Loucy (cell line): ENCODE data around the gene NAT8L.
"Not testable (repeated sequence)": the region's sequence is repeated elsewhere in the genome, so short reads cannot be mapped to it uniquely, and the experiment has no call there.

Source experiments
- H2AFZ ChIP-seq: fragments of 200-600 bp; sonication (generic); 2 replicates; pipeline ENCODE4 v1.6.0; 2016; ENCODE audit warnings: antibody characterized with exemption, mild to moderate bottlenecking, low read length, moderate library complexity
- H3F3A ChIP-seq: fragments of 200-600 bp; 2 replicates; pipeline ENCODE4 v1.6.0; 2016; ENCODE audit warnings: antibody characterized with exemption, low read depth, mild to moderate bottlenecking
- H3K27me3 ChIP-seq: fragments of 200-600 bp; sonication (generic); 2 replicates; pipeline ENCODE4 v1.6.1; 2014; ENCODE audit warnings: low read length, mild to moderate bottlenecking; ENCODE audit not compliant: insufficient read depth, poor library complexity, severe bottlenecking
- H3K36me3 ChIP-seq: fragments of 200-600 bp; sonication (generic); 2 replicates; pipeline ENCODE4 v1.6.1; 2016; ENCODE audit warnings: low read length; ENCODE audit not compliant: insufficient read depth
- H3K4me1 ChIP-seq: fragments of 200-600 bp; sonication (generic); 2 replicates; pipeline ENCODE4 v1.5.1; 2014; ENCODE audit warnings: low read length, mild to moderate bottlenecking; ENCODE audit not compliant: insufficient read depth, poor library complexity, severe bottlenecking
- H3K4me2 ChIP-seq: fragments of 200-600 bp; sonication (generic); 2 replicates; pipeline ENCODE4 v1.6.0; 2014; ENCODE audit warnings: antibody characterized with exemption, low read length, low read depth, mild to moderate bottlenecking; ENCODE audit not compliant: poor library complexity, severe bottlenecking
- H3K4me3 ChIP-seq: fragments of 200-600 bp; sonication (generic); 2 replicates; pipeline ENCODE4 v1.5.1; 2014; ENCODE audit warnings: low read length, mild to moderate bottlenecking, mixed read lengths; ENCODE audit not compliant: poor library complexity, severe bottlenecking
- H3K79me2 ChIP-seq: fragments of 200-600 bp; sonication (generic); 2 replicates; pipeline ENCODE4 v1.6.1; 2014; ENCODE audit warnings: low read length; ENCODE audit not compliant: insufficient read depth
- H3K9ac ChIP-seq: fragments of 200-600 bp; sonication (generic); 2 replicates; pipeline ENCODE4 v1.6.0; 2014; ENCODE audit warnings: mild to moderate bottlenecking, low read depth, low read length, moderate library complexity; ENCODE audit not compliant: poor library complexity, severe bottlenecking
- H3K9me2 ChIP-seq: fragments of 200-600 bp; sonication (generic); replicated peaks from 2 replicates; pipeline ENCODE4 v1.6.1; 2016; ENCODE audit warnings: low read depth, low read length, mixed read lengths
- H3K9me3 ChIP-seq: fragments of 200-600 bp; sonication (generic); 2 replicates; pipeline ENCODE4 v1.6.1; 2014; ENCODE audit warnings: mild to moderate bottlenecking, antibody characterized with exemption, low read length, low read depth; ENCODE audit not compliant: insufficient read depth
- H4K20me1 ChIP-seq: fragments of 200-600 bp; sonication (generic); 2 replicates; pipeline ENCODE4 v1.6.0; 2014; ENCODE audit warnings: antibody characterized with exemption, low read length, mild to moderate bottlenecking; ENCODE audit not compliant: insufficient read depth, poor library complexity, severe bottlenecking
- CTCF ChIP-seq: fragments of 200-600 bp; sonication (generic); conservative IDR thresholded peaks from 2 replicates; pipeline ENCODE4 v1.5.1; 2014; ENCODE audit warnings: mild to moderate bottlenecking, antibody characterized with exemption, low read length
- EZH2phosphoT487 ChIP-seq: fragments of 200-600 bp; IDR thresholded peaks from 2 replicates; pipeline ENCODE4 v1.6.1; 2018; ENCODE audit warnings: antibody characterized with exemption, mild to moderate bottlenecking, moderate library complexity, borderline replicate concordance

The NAT8L gene

GRCh38 chr4:2031161-2031560, 28.0 kb upstream of the NAT8L start:
- H3K9me3 ChIP-seq, H3K9me2 ChIP-seq, H3K27me3 ChIP-seq, H3K4me3 ChIP-seq, H3K36me3 ChIP-seq, H3K4me2 ChIP-seq, H3K4me1 ChIP-seq, H4K20me1 ChIP-seq, H2AFZ ChIP-seq, H3K9ac ChIP-seq, H3F3A ChIP-seq, H3K79me2 ChIP-seq: not testable (repeated sequence)

GRCh38 chr4:2036327-2036726, 22.8 kb upstream of the NAT8L start:
- H2AFZ ChIP-seq = no peak overlapping the region
- H3K27me3 ChIP-seq = no peaks in the 10 kb centered on the region
- H3K36me3 ChIP-seq = no peaks in the 10 kb centered on the region
- no peak for TF ChIP-seq EZH2phosphoT487
- TF ChIP-seq CTCF = no peak
- H3K9me3 ChIP-seq = no peaks in the 10 kb centered on the region
- no peak overlapping the region for H3K9ac ChIP-seq
- H3K79me2 ChIP-seq = no peaks in the 10 kb centered on the region
- H3K4me1 ChIP-seq = no peaks in the 10 kb centered on the region
- no peak overlapping the region for H3K4me3 ChIP-seq
- no peaks in the 10 kb centered on the region for H3F3A ChIP-seq
- no peak overlapping the region for H3K4me2 ChIP-seq
- no peaks in the 10 kb centered on the region for H4K20me1 ChIP-seq
- H3K9me2 ChIP-seq = no peaks in the 10 kb centered on the region

GRCh38 chr4:2036866-2037265, 22.3 kb upstream of the NAT8L start:
- TF ChIP-seq CTCF = no peak
- H3K27me3 ChIP-seq = no peaks in the 10 kb centered on the region
- H3K4me2 ChIP-seq = no peak overlapping the region
- no peaks in the 10 kb centered on the region for H3K9me3 ChIP-seq
- H3K9me2 ChIP-seq = no peaks in the 10 kb centered on the region
- H4K20me1 ChIP-seq = no peaks in the 10 kb centered on the region
- H3K9ac ChIP-seq = no peak overlapping the region
- no peaks in the 10 kb centered on the region for H3K79me2 ChIP-seq
- no peaks in the 10 kb centered on the region for H3K36me3 ChIP-seq
- H3F3A ChIP-seq = no peaks in the 10 kb centered on the region
- H2AFZ ChIP-seq = no peak overlapping the region
- H3K4me1 ChIP-seq = no peaks in the 10 kb centered on the region
- H3K4me3 ChIP-seq = no peak overlapping the region

- Histone ChIP-seq H3F3A (no peaks in the 10 kb centered on the region), H3K4me2 (no peak overlapping the region), H3K9me3 (no peaks in the 10 kb centered on the region), H3K4me1 (no peaks in the 10 kb centered on the region), H3K9ac (no peak overlapping the region), H3K4me3 (no peak overlapping the region), H2AFZ (no peak overlapping the region), H3K9me2 (no peaks in the 10 kb centered on the region), H3K36me3 (no peaks in the 10 kb centered on the region), H4K20me1 (no peaks in the 10 kb centered on the region), H3K79me2 (no peaks in the 10 kb centered on the region), H3K27me3 (no peaks in the 10 kb centered on the region)
- TF ChIP-seq CTCF (no peak), EZH2phosphoT487 (no peak)
These were observed 18.5 kb upstream of the NAT8L start for GRCh38 chr4:2040391-2041238.
